ENCODE data around the gene GSS. TPM values are rescaled to one million over a fixed set of nuclear protein-coding genes. Genes with fewer than 3 reads are reported as not detected.

Gene GSS
- total RNA-seq, 1 experiment from 2014 or later: 95.9 TPM

- no peaks in the 10 kb centered on the region for H4K20me1 ChIP-seq (ENCODE audit: low read length)
- no peak overlapping the region for H2AFZ ChIP-seq (ENCODE audit: low read length)
- no peak overlapping the region for H3K4me3 ChIP-seq (ENCODE audit: low read length)
- H3F3A ChIP-seq (ENCODE audit: low read length, unreplicated experiment): no peaks in the 10 kb centered on the region
- H3K4me2 ChIP-seq (ENCODE audit: low read length): no peak overlapping the region
- H3K79me2 ChIP-seq (ENCODE audit: low read length): no peaks in the 10 kb centered on the region
- peaks cover 5% of the 10 kb centered on the region; the same call in 1 of the 2 replicates for H3K36me3 ChIP-seq (ENCODE audit: low read depth, low read length)
- DNase-seq: no peak
- POLR2A ChIA-PET (ENCODE audit: unreplicated experiment): no interaction called here
- no peak for TF ChIP-seq CTCF (conservative IDR thresholded peaks at IDR 0.05; ENCODE audit: low read depth, low read length)
- no peak for TF ChIP-seq EZH2 (IDR thresholded peaks at IDR 0.05; ENCODE audit: low read length, unreplicated experiment)
- TF ChIP-seq EZH2phosphoT487 (IDR thresholded peaks at IDR 0.05; ENCODE audit: borderline replicate concordance, low read length): no peak
- H3K4me1 ChIP-seq (ENCODE audit: insufficient read depth, low read length): no peaks in the 10 kb centered on the region
- H3K9me3 ChIP-seq (ENCODE audit: low read length): no peaks in the 10 kb centered on the region
- no peaks in the 10 kb centered on the region for H3K9me2 ChIP-seq (replicated peaks; ENCODE audit: low read length)
- no peak overlapping the region for H3K27ac ChIP-seq (ENCODE audit: low read length)
- BruUV-seq (replicated peaks): no TSS peak
- no peaks in the 10 kb centered on the region for H3K27me3 ChIP-seq (ENCODE audit: low read length)
- CTCF ChIA-PET: no interaction called here
- H3K9ac ChIP-seq (ENCODE audit: low read length): no peak overlapping the region
- intact Hi-C loops (cut with micrococcal nuclease): no loop called here
- no peak for ATAC-seq
Measured at GRCh38 chr20:34997131-34997561, 41.5 kb upstream of the GSS start.

GRCh38 chr20:34996243-34997028, 40.8 kb upstream of the GSS start:
- BruUV-seq (replicated peaks): no TSS peak
- H3K36me3 ChIP-seq (ENCODE audit: low read depth, low read length): no peaks in the 10 kb centered on the region
- H3K79me2 ChIP-seq (ENCODE audit: low read length): no peaks in the 10 kb centered on the region

More at GRCh38 chr20:34996243-34997028, 40.8 kb upstream of the GSS start:
- Histone ChIP-seq H3K27ac (ENCODE audit: low read length) (no peak overlapping the region), H3K4me2 (ENCODE audit: low read length) (no peak overlapping the region), H3F3A (ENCODE audit: low read length, unreplicated experiment) (no peaks in the 10 kb centered on the region), H3K9me3 (ENCODE audit: low read length) (no peaks in the 10 kb centered on the region), H3K4me1 (ENCODE audit: insufficient read depth, low read length) (no peaks in the 10 kb centered on the region), H3K9me2 (replicated peaks; ENCODE audit: low read length) (no peaks in the 10 kb centered on the region), H4K20me1 (ENCODE audit: low read length) (no peaks in the 10 kb centered on the region), H3K9ac (ENCODE audit: low read length) (no peak overlapping the region), H3K27me3 (ENCODE audit: low read length) (no peaks in the 10 kb centered on the region), H2AFZ (ENCODE audit: low read length) (no peak overlapping the region), H3K4me3 (ENCODE audit: low read length) (no peak overlapping the region)
- intact Hi-C loops (cut with micrococcal nuclease): no loop called here
- DNase-seq (no peak), ATAC-seq (no peak)
- TF ChIP-seq EZH2phosphoT487 (IDR thresholded peaks at IDR 0.05; ENCODE audit: borderline replicate concordance, low read length): no peak
- TF ChIP-seq CTCF (conservative IDR thresholded peaks at IDR 0.05; ENCODE audit: low read depth, low read length): no peak
- TF ChIP-seq EZH2 (IDR thresholded peaks at IDR 0.05; ENCODE audit: low read length, unreplicated experiment): no peak
- POLR2A ChIA-PET (ENCODE audit: unreplicated experiment): no interaction called here
- CTCF ChIA-PET: no interaction called here
